Endothelial cell of umbilical vein (primary cell): ENCODE results near the gene ADRB2. TPM values are rescaled to one million over a fixed set of nuclear protein-coding genes. Genes with fewer than 3 reads are reported as not detected.

Experiments used
- BruUV-seq: library from RNA; stranded (reverse); fragments of 400-500 nt; replicated peaks from 2 replicates; lab custom pipeline; 2021; lab: Mats Ljungman, UMichigan
- CTCF ChIA-PET: fragments of 300-600, 350-600 bp; sonication (Branson Sonifier 250); formaldehyde crosslinking; loops from one replicate; lab custom pipeline; 2021; ENCODE audit warnings: antibody characterized with exemption, inconsistent platforms; lab: Charles Lee
- POLR2A ChIA-PET: fragments of 300-600, 350-600 bp; sonication (Branson Sonifier 250); formaldehyde crosslinking; loops from one replicate; lab custom pipeline; 2021; ENCODE audit warnings: antibody characterized with exemption, inconsistent platforms; lab: Charles Lee
- DNase-seq: peaks from one replicate; pipeline ENCODE4 v3.0.0-alpha.2; 2011; ENCODE audit warnings: low read depth, low spot score
- FAIRE-seq: peaks from 2 replicates; lab custom pipeline; 2011; peaks lifted over from hg19 to GRCh38; lab: Jason Lieb, UNC
- H2AFZ ChIP-seq: 2 replicates; pipeline ENCODE4 v1.6.0; 2012; ENCODE audit warnings: low read depth, low read length, control low read depth, inconsistent platforms
- H3K27ac ChIP-seq: 2 replicates; pipeline ENCODE4 v1.5.1; 2011; ENCODE audit warnings: low read depth, mild to moderate bottlenecking, control low read depth, low read length, moderate library complexity; ENCODE audit not compliant: insufficient read depth
- H3K27me3 ChIP-seq, 2 experiments: 2 replicates each; pipeline versions ENCODE4 v1.6.0 to v1.6.1; 2011; ENCODE audit warnings: low read length in 2 of 2, mixed read lengths in 1 of 2; ENCODE audit not compliant: control insufficient read depth in 2 of 2, insufficient read depth in 2 of 2
- H3K36me3 ChIP-seq, 2 experiments: 2 replicates in 1 of 2; 3 replicates in 1 of 2; pipeline ENCODE4 v1.5.1; 2011; ENCODE audit warnings: low read length in 2 of 2, mild to moderate bottlenecking in 1 of 2, moderate library complexity in 1 of 2; ENCODE audit not compliant: control insufficient read depth in 2 of 2, insufficient read depth in 2 of 2; ENCODE audit errors: extremely low read depth in 1 of 2
- H3K4me1 ChIP-seq: 3 replicates; pipeline ENCODE4 v1.5.1; 2011; ENCODE audit warnings: mild to moderate bottlenecking, low read length; ENCODE audit not compliant: control insufficient read depth, insufficient read depth; ENCODE audit errors: extremely low read depth
- H3K4me2 ChIP-seq: 2 replicates; pipeline ENCODE4 v1.6.1; 2011; ENCODE audit warnings: low read length, control low read depth, mixed read lengths; ENCODE audit not compliant: insufficient read depth
- H3K4me3 ChIP-seq, 3 experiments: fragments of 200-600 bp in 1 of 3; sonication (generic), shearing (Covaris generic) in 1 of 3; replicated peaks in 1 of 3; 2 replicates each; pipeline ENCODE4 v1.5.1; 2011 to 2016; ENCODE audit warnings: control low read depth in 3 of 3, low read length in 3 of 3, mild to moderate bottlenecking in 2 of 3, inconsistent platforms in 1 of 3, low read depth in 1 of 3, moderate library complexity in 1 of 3; ENCODE audit not compliant: insufficient read depth in 1 of 3
- H3K79me2 ChIP-seq: 2 replicates; pipeline ENCODE4 v1.6.0; 2012; ENCODE audit warnings: low read length, inconsistent platforms; ENCODE audit not compliant: control insufficient read depth, insufficient read depth
- H3K9ac ChIP-seq: replicated peaks from 2 replicates; pipeline ENCODE3; 2011; ENCODE audit warnings: low read length, control low read depth; ENCODE audit not compliant: insufficient read depth; ENCODE audit errors: extremely low read depth
- H3K9me1 ChIP-seq: replicated peaks from 3 replicates; pipeline ENCODE4 v1.6.0; 2011; ENCODE audit warnings: mild to moderate bottlenecking, low read length; ENCODE audit not compliant: control insufficient read depth, insufficient read depth; ENCODE audit errors: extremely low read depth
- H3K9me3 ChIP-seq: replicated peaks from 2 replicates; pipeline ENCODE4 v1.5.1; 2012; ENCODE audit warnings: low read length, inconsistent platforms; ENCODE audit not compliant: control insufficient read depth, insufficient read depth
- H4K20me1 ChIP-seq: replicated peaks from 2 replicates; pipeline ENCODE3; 2011; ENCODE audit warnings: mild to moderate bottlenecking, low read length; ENCODE audit not compliant: control insufficient read depth, insufficient read depth; ENCODE audit errors: extremely low read depth
- CTCF ChIP-seq, 2 donors: IDR thresholded peaks; 1 replicate in 1 of 2; 2 replicates in 1 of 2; pipeline ENCODE4 v1.5.1; 2011; ENCODE audit warnings: low read length in 2 of 2, mild to moderate bottlenecking in 2 of 2, moderate library complexity in 2 of 2, control low read depth in 1 of 2, inconsistent platforms in 1 of 2, low read depth in 1 of 2; ENCODE audit not compliant: insufficient read depth in 1 of 2; ENCODE audit errors: extremely low read depth in 1 of 2
- EZH2 ChIP-seq: IDR thresholded peaks from 2 replicates; pipeline ENCODE4 v1.6.1; 2012; ENCODE audit warnings: borderline replicate concordance, low read depth, mild to moderate bottlenecking, moderate library complexity, low read length, inconsistent platforms; ENCODE audit not compliant: severe bottlenecking
- FOS ChIP-seq: IDR thresholded peaks from 2 replicates; pipeline ENCODE4 v1.6.1; 2011; ENCODE audit warnings: mild to moderate bottlenecking, low read length, moderate library complexity, borderline replicate concordance; ENCODE audit not compliant: insufficient read depth
- GATA2 ChIP-seq: IDR thresholded peaks from 2 replicates; pipeline ENCODE4 v1.7.0; 2011; ENCODE audit warnings: low read depth, mild to moderate bottlenecking, moderate library complexity, mixed read lengths, low read length; ENCODE audit not compliant: insufficient read length, insufficient read depth
- JUN ChIP-seq: IDR thresholded peaks from 2 replicates; pipeline ENCODE4 v1.6.1; 2011; ENCODE audit warnings: borderline replicate concordance, low read depth; ENCODE audit not compliant: insufficient read length, insufficient read depth
- MAX ChIP-seq: IDR thresholded peaks from 2 replicates; pipeline ENCODE4 v1.6.1; 2011; ENCODE audit not compliant: insufficient read depth, insufficient read length
- MYC ChIP-seq: IDR thresholded peaks from one replicate; pipeline ENCODE4 v1.6.1; 2011; ENCODE audit warnings: mild to moderate bottlenecking, low read depth, low read length
- POLR2A ChIP-seq: IDR thresholded peaks from 2 replicates; pipeline ENCODE4 v1.6.1; 2012; ENCODE audit warnings: low read depth, mild to moderate bottlenecking, control low read depth, low read length
- POLR2AphosphoS5 ChIP-seq: IDR thresholded peaks from 2 replicates; pipeline ENCODE4 v1.6.1; 2012; ENCODE audit warnings: low read depth, mild to moderate bottlenecking, control low read depth, low read length, moderate library complexity; ENCODE audit not compliant: insufficient read depth
- dilution Hi-C: fragments of 300-500 bp; cut with MboI; formaldehyde crosslinking; loops from one replicate; pipeline ENCODE4 v1.15.0; 2019; ENCODE audit warnings: low sequenced_read_pairs; ENCODE audit not compliant: extremely low pct_ligation_motif_present
- intact Hi-C: fragments of 100-400 bp; cut with micrococcal nuclease; formaldehyde crosslinking; loops from one replicate; pipeline ENCODE4 v1.10.0; 2022
- polyA plus RNA-seq, 4 experiments: library from polyadenylated mRNA; depleted of rRNA in 3 of 4; stranded (reverse) in 3 of 4; unstranded in 1 of 4; fragments of >200 nt; gene quantifications; 2 replicates each; pipeline versions ENCODE4 v1.2.1 to v1.2.3, GENCODE V29; 2011 to 2012; ENCODE audit warnings: missing spikeins in 1 of 4
- total RNA-seq: library from RNA; stranded (reverse); gene quantifications from 2 replicates; pipeline ENCODE4 v1.2.3, GENCODE V29; 2021

The ADRB2 gene
- total and polyA plus RNA-seq, 2 donors (not counting 3 experiments of a cell fraction or from before 2014, with no cell fraction given): 0.86 to 0.88 TPM

- Histone ChIP-seq H3K79me2 (no peaks in the 10 kb centered on the region), H3K27me3 (no peaks in the 10 kb centered on the region), H3K9ac (no peak overlapping the region), H3K27ac (no peak overlapping the region), H2AFZ (no peak overlapping the region), H3K4me2 (no peak overlapping the region), H4K20me1 (no peaks in the 10 kb centered on the region), H3K9me3 (no peaks in the 10 kb centered on the region), H3K36me3 (no peaks in the 10 kb centered on the region), H3K9me1 (no peaks in the 10 kb centered on the region), H3K4me1 (peaks cover 25% of the 10 kb centered on the region), H3K4me3 (no peak overlapping the region)
- no peak for FAIRE-seq
- ChIA-PET POLR2A (no interaction called here), CTCF (interaction anchor here (1.1 to 1.4 kb wide), 4 partner anchors 64 to 225 kb away, joined by 3 to 5 read pairs (median 3); no protein-coding TSS in a partner anchor)
- intact Hi-C loops (no loop called here), dilution Hi-C loops (no loop called here)
- no TSS peak for BruUV-seq
- DNase-seq: no peak
- TF ChIP-seq EZH2 (no peak), CTCF (IDR thresholded peaks at IDR 0.05; ENCODE audit: extremely low read depth in 1 of 2, insufficient read depth in 1 of 2, low read depth in 1 of 2, low read length in 2 of 2) (no peak), FOS (no peak), MAX (no peak), POLR2A (no peak)
Observed at GRCh38 chr5:148810823-148811222, 15.6 kb upstream of the ADRB2 start.

GRCh38 chr5:148811756-148812155, 14.7 kb upstream of the ADRB2 start:
- Histone ChIP-seq H4K20me1 (no peaks in the 10 kb centered on the region), H3K27ac (no peak overlapping the region), H3K9me1 (no peaks in the 10 kb centered on the region), H3K9me3 (no peaks in the 10 kb centered on the region), H3K9ac (no peak overlapping the region), H3K79me2 (no peaks in the 10 kb centered on the region), H3K4me2 (no peak overlapping the region), H3K4me1 (peaks cover 15% of the 10 kb centered on the region), H3K36me3 (no peaks in the 10 kb centered on the region), H3K4me3 (no peak overlapping the region), H3K27me3 (no peaks in the 10 kb centered on the region), H2AFZ (no peak overlapping the region)
- FAIRE-seq: no peak
- intact Hi-C loops: no loop called here
- dilution Hi-C loops: no loop called here
- TF ChIP-seq GATA2 (no peak), CTCF (IDR thresholded peaks at IDR 0.05; ENCODE audit: extremely low read depth in 1 of 2, insufficient read depth in 1 of 2, low read depth in 1 of 2, low read length in 2 of 2) (no peak), MAX (no peak), EZH2 (no peak), JUN (no peak), FOS (no peak), MYC (no peak), POLR2A (no peak), POLR2AphosphoS5 (no peak)
- no peak for DNase-seq
- CTCF ChIA-PET: interaction anchor here (1.1 to 1.4 kb wide), 3 partner anchors 70 to 224 kb away, joined by 3 to 5 read pairs (median 3); no protein-coding TSS in a partner anchor
- POLR2A ChIA-PET: no interaction called here
- no TSS peak for BruUV-seq
